ENCODE results near the gene DOCK4.

The DOCK4 gene

GRCh38 chr7:111730057-111730456 lies 476.1 kb downstream of the DOCK4 start:
- Histone ChIP-seq H3K27me3 (ENCODE audit: low read depth, low read length) (no peaks in the 10 kb centered on the region), H3K36me3 (ENCODE audit: control insufficient read depth in 1 of 2, insufficient read depth in 2 of 2, low read length in 2 of 2) (peaks cover 0 to 23% of the 10 kb centered on the region in 2 donors), H3K4me3 (ENCODE audit: low read depth in 1 of 2, low read length in 2 of 2) (no peak overlapping the region), H3K9me3 (ENCODE audit: control insufficient read depth in 1 of 2, low read length in 2 of 2) (no peaks in the 10 kb centered on the region), H3K27ac (ENCODE audit: low read length) (no peak overlapping the region), H3K4me1 (ENCODE audit: control insufficient read depth in 1 of 2, insufficient read depth in 2 of 2, low read length in 2 of 2) (no peaks in the 10 kb centered on the region)

- H3K27me3 ChIP-seq (ENCODE audit: low read depth, low read length): no peaks in the 10 kb centered on the region
- no peaks in the 10 kb centered on the region for H3K9me3 ChIP-seq (ENCODE audit: control insufficient read depth in 1 of 2, low read length in 2 of 2)
- no peak overlapping the region for H3K4me3 ChIP-seq (ENCODE audit: low read depth in 1 of 2, low read length in 2 of 2)
- no peaks in the 10 kb centered on the region for H3K4me1 ChIP-seq (ENCODE audit: control insufficient read depth in 1 of 2, insufficient read depth in 2 of 2, low read length in 2 of 2)
- H3K27ac ChIP-seq (ENCODE audit: low read length): no peak overlapping the region
- H3K36me3 ChIP-seq (ENCODE audit: control insufficient read depth in 1 of 2, insufficient read depth in 2 of 2, low read length in 2 of 2): peaks cover 0 to 20% of the 10 kb centered on the region in 2 donors
These were observed 476.7 kb downstream of the DOCK4 start for GRCh38 chr7:111729483-111729882.

GRCh38 chr7:111728635-111728995 lies 477.6 kb downstream of the DOCK4 start:
- Histone ChIP-seq H3K27me3 (ENCODE audit: low read depth, low read length) (no peaks in the 10 kb centered on the region), H3K4me3 (ENCODE audit: low read depth in 1 of 2, low read length in 2 of 2) (no peak overlapping the region), H3K9me3 (ENCODE audit: control insufficient read depth in 1 of 2, low read length in 2 of 2) (no peaks in the 10 kb centered on the region), H3K27ac (ENCODE audit: low read length) (no peak overlapping the region), H3K36me3 (ENCODE audit: control insufficient read depth in 1 of 2, insufficient read depth in 2 of 2, low read length in 2 of 2) (peaks cover 0 to 18% of the 10 kb centered on the region in 2 donors), H3K4me1 (ENCODE audit: control insufficient read depth in 1 of 2, insufficient read depth in 2 of 2, low read length in 2 of 2) (no peaks in the 10 kb centered on the region)

- Histone ChIP-seq H3K27ac (ENCODE audit: low read length) (no peak overlapping the region), H3K9me3 (ENCODE audit: control insufficient read depth in 1 of 2, low read length in 2 of 2) (no peaks in the 10 kb centered on the region), H3K36me3 (ENCODE audit: control insufficient read depth in 1 of 2, insufficient read depth in 2 of 2, low read length in 2 of 2) (peaks cover 0 to 12% of the 10 kb centered on the region in 2 donors), H3K4me3 (ENCODE audit: low read depth in 1 of 2, low read length in 2 of 2) (no peak overlapping the region), H3K27me3 (ENCODE audit: low read depth, low read length) (no peaks in the 10 kb centered on the region), H3K4me1 (ENCODE audit: control insufficient read depth in 1 of 2, insufficient read depth in 2 of 2, low read length in 2 of 2) (no peaks in the 10 kb centered on the region)
These were observed 478.1 kb downstream of the DOCK4 start for GRCh38 chr7:111727905-111728634.

- Histone ChIP-seq H3K27ac (ENCODE audit: low read length) (no peak overlapping the region), H3K9me3 (ENCODE audit: control insufficient read depth in 1 of 2, low read length in 2 of 2) (no peaks in the 10 kb centered on the region), H3K27me3 (ENCODE audit: low read depth, low read length) (no peaks in the 10 kb centered on the region), H3K4me3 (ENCODE audit: low read depth in 1 of 2, low read length in 2 of 2) (no peak overlapping the region), H3K36me3 (ENCODE audit: control insufficient read depth in 1 of 2, insufficient read depth in 2 of 2, low read length in 2 of 2) (no peaks in the 10 kb centered on the region), H3K4me1 (ENCODE audit: control insufficient read depth in 1 of 2, insufficient read depth in 2 of 2, low read length in 2 of 2) (no peaks in the 10 kb centered on the region)
These were observed 487.3 kb downstream of the DOCK4 start for GRCh38 chr7:111718886-111719285.

- no peak overlapping the region for H3K4me3 ChIP-seq (ENCODE audit: low read depth in 1 of 2, low read length in 2 of 2)
- H3K4me1 ChIP-seq (ENCODE audit: control insufficient read depth in 1 of 2, insufficient read depth in 2 of 2, low read length in 2 of 2): no peaks in the 10 kb centered on the region
- no peak overlapping the region for H3K27ac ChIP-seq (ENCODE audit: low read length)
- no peaks in the 10 kb centered on the region for H3K36me3 ChIP-seq (ENCODE audit: control insufficient read depth in 1 of 2, insufficient read depth in 2 of 2, low read length in 2 of 2)
- H3K9me3 ChIP-seq (ENCODE audit: control insufficient read depth in 1 of 2, low read length in 2 of 2): no peaks in the 10 kb centered on the region
- H3K27me3 ChIP-seq (ENCODE audit: low read depth, low read length): no peaks in the 10 kb centered on the region
These were observed 494.7 kb downstream of the DOCK4 start for GRCh38 chr7:111711426-111712065.

GRCh38 chr7:111710839-111711380 lies 495.3 kb downstream of the DOCK4 start:
- no peaks in the 10 kb centered on the region for H3K36me3 ChIP-seq (ENCODE audit: control insufficient read depth in 1 of 2, insufficient read depth in 2 of 2, low read length in 2 of 2)
- no peaks in the 10 kb centered on the region for H3K4me1 ChIP-seq (ENCODE audit: control insufficient read depth in 1 of 2, insufficient read depth in 2 of 2, low read length in 2 of 2)
- H3K27me3 ChIP-seq (ENCODE audit: low read depth, low read length): no peaks in the 10 kb centered on the region
- no peaks in the 10 kb centered on the region for H3K9me3 ChIP-seq (ENCODE audit: control insufficient read depth in 1 of 2, low read length in 2 of 2)
- H3K27ac ChIP-seq (ENCODE audit: low read length): no peak overlapping the region
- H3K4me3 ChIP-seq (ENCODE audit: low read depth in 1 of 2, low read length in 2 of 2): no peak overlapping the region

- H3K27ac ChIP-seq (ENCODE audit: low read length): no peak overlapping the region
- H3K9me3 ChIP-seq (ENCODE audit: control insufficient read depth in 1 of 2, low read length in 2 of 2): no peaks in the 10 kb centered on the region
- no peak overlapping the region for H3K4me3 ChIP-seq (ENCODE audit: low read depth in 1 of 2, low read length in 2 of 2)
- H3K36me3 ChIP-seq (ENCODE audit: control insufficient read depth in 1 of 2, insufficient read depth in 2 of 2, low read length in 2 of 2): no peaks in the 10 kb centered on the region
- H3K27me3 ChIP-seq (ENCODE audit: low read depth, low read length): no peaks in the 10 kb centered on the region
- no peaks in the 10 kb centered on the region for H3K4me1 ChIP-seq (ENCODE audit: control insufficient read depth in 1 of 2, insufficient read depth in 2 of 2, low read length in 2 of 2)
These were observed 498.1 kb downstream of the DOCK4 start for GRCh38 chr7:111708072-111708471.

- Histone ChIP-seq H3K4me1 (ENCODE audit: control insufficient read depth in 1 of 2, insufficient read depth in 2 of 2, low read length in 2 of 2) (no peaks in the 10 kb centered on the region), H3K27ac (ENCODE audit: low read length) (no peak overlapping the region), H3K9me3 (ENCODE audit: control insufficient read depth in 1 of 2, low read length in 2 of 2) (no peaks in the 10 kb centered on the region)
These were observed 500.4 kb downstream of the DOCK4 start for GRCh38 chr7:111705807-111706206.

GRCh38 chr7:111697771-111698170 lies 508.4 kb downstream of the DOCK4 start:
- H3K4me1 ChIP-seq (ENCODE audit: control insufficient read depth in 1 of 2, insufficient read depth in 2 of 2, low read length in 2 of 2): no peaks in the 10 kb centered on the region

More at GRCh38 chr7:111705807-111706206, 500.4 kb downstream of the DOCK4 start:
- H3K4me3 ChIP-seq (ENCODE audit: low read depth in 1 of 2, low read length in 2 of 2): no peak overlapping the region
- H3K36me3 ChIP-seq (ENCODE audit: control insufficient read depth in 1 of 2, insufficient read depth in 2 of 2, low read length in 2 of 2): no peaks in the 10 kb centered on the region
- H3K27me3 ChIP-seq (ENCODE audit: low read depth, low read length): no peaks in the 10 kb centered on the region

GRCh38 chr7:111694376-111694775 lies 511.8 kb downstream of the DOCK4 start:
- Histone ChIP-seq H3K4me3 (ENCODE audit: low read depth in 1 of 2, low read length in 2 of 2) (no peak overlapping the region), H3K4me1 (ENCODE audit: control insufficient read depth in 1 of 2, insufficient read depth in 2 of 2, low read length in 2 of 2) (no peaks in the 10 kb centered on the region), H3K9me3 (ENCODE audit: control insufficient read depth in 1 of 2, low read length in 2 of 2) (no peaks in the 10 kb centered on the region), H3K27me3 (ENCODE audit: low read depth, low read length) (no peaks in the 10 kb centered on the region), H3K27ac (ENCODE audit: low read length) (no peak overlapping the region), H3K36me3 (ENCODE audit: control insufficient read depth in 1 of 2, insufficient read depth in 2 of 2, low read length in 2 of 2) (no peaks in the 10 kb centered on the region)

More at GRCh38 chr7:111697771-111698170, 508.4 kb downstream of the DOCK4 start:
- no peaks in the 10 kb centered on the region for H3K9me3 ChIP-seq (ENCODE audit: control insufficient read depth in 1 of 2, low read length in 2 of 2)
- H3K27me3 ChIP-seq (ENCODE audit: low read depth, low read length): no peaks in the 10 kb centered on the region
- no peak overlapping the region for H3K27ac ChIP-seq (ENCODE audit: low read length)
- H3K4me3 ChIP-seq (ENCODE audit: low read depth in 1 of 2, low read length in 2 of 2): no peak overlapping the region
- no peaks in the 10 kb centered on the region for H3K36me3 ChIP-seq (ENCODE audit: control insufficient read depth in 1 of 2, insufficient read depth in 2 of 2, low read length in 2 of 2)

All from muscle layer of duodenum (tissue), 2 donors.